ACHN (cell line): ENCODE measurements around the gene PBRM1.

Experiments used
- DNase-seq: peaks from one replicate; pipeline ENCODE4 v3.0.0-alpha.2; 2015
- in situ Hi-C: cut with HindIII; loops from 2 replicates; pipeline ENCODE4 v1.10.0; 2017; ENCODE audit warnings: low sequenced_read_pairs, low pct_ligation_motif_present, low pct_unique_long_range_greater_than_20kb

PBRM1 gene

DNA sequence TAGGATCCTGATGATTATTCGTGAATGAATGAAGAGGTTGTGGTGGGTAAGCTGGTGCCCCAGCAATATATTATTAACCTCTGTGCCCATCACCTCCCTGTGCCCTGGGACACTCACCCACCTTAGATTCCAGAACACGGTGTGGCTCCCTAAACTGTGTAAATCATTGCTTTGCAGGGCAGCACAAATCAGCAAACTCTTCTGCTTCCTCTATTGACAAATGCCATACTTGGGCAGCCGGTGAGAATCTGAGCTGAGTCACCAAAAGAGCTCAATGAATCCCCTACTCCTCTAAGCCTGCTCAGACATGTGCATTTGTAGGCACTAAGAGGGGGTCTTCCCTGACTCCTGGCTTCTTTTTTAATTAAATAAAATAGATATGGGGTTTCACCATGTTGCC, 133.6 kb downstream of the PBRM1 start:
- in situ Hi-C loops, result no loop called here
- DNase-seq, result no peak

DNA sequence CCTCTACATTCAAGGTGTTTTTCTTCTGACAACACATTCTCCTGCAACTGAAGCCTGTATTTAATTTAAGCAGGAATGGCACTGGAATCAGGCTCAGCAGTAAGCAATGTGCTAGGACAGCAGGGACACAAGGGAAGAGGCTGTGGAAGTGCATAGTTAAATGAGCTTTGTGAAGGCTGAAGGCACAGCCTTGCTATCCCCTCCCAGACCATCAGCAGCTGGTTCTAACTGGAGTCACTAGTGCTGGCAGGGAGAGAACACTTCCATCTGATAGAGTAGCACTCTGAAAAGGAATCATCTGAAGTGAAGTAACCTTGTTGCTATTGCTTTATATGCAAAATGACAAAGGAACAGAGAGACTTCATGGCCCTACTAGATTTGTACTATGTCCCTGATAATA, 134.6 kb downstream of the PBRM1 start:
- in situ Hi-C loops, result no loop called here
- DNase-seq, result no peak

DNA sequence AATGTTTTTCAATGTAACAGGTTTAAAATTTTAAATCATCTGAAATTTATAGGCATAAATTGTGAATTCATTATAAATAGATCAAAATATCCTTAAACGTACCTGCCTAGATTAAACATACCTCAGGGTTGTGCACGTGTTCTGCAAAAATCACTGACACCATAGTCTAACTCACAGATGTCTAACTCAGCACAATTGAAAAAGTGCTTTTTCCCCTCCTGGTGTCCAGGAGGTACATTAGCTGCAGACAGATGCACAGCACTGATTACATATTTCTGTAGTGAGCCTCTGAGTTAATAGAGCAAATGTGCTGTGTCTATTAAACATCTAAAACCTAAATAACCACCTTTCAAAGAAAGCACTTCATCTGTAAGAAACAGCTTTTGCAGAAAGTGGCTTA, 138.6 kb downstream of the PBRM1 start:
- DNase-seq, result no peak
- in situ Hi-C loops, result no loop called here

DNA sequence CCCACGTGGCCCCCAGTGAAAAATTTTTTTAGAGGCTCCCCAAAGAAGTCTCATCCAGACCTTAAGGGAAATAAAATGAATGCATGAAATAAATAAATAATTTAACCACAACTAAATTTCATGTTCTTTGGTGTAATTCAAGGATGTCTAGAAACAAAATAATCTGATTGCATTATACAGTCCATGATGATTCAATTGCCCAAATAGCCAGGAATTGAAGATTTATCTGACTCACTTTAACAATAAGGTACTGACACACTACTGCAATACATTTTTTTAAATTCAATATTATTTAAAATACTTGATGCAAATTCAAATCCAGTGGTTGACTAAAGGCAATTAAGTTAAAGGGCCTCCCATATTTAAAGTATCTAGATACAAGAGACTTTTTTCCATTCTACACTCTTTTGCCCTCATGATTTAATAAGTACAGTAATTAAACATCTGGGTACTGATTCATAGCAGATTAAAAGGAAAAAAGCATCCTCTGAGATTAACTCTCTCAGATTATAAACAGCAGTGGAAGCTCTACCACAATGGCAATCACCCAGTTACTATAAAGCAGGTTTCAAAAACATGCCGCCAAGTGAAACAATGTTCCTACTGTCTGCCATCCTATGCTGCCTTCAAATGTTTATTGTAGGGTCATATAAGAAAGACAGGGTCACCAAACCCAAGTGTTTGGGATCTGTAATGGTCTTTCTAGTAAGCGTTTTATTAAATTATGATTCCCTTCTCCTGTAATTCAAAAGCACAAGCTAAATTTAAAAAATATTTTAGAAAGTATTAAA, 139.4 kb downstream of the PBRM1 start:
- in situ Hi-C loops, result no loop called here
- DNase-seq, result no peak

DNA sequence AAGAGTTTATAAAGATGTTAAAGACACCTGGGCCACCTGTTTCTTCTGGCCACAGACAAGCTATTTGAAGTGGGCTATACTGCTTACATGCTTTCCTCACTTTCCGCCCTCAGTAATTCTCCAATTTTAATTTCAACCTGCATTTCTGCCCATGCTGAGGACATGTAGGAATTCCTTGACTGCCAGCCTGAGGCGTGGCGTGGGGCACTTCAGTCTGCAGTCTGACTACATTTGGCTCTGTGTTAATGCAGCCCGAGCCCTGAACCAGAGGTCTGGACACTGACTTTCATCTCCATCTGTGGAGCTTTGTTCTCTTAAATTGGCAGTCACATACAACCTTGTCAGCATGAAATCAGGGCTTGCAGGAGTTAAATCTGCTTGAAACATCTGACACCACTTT, 140.8 kb downstream of the PBRM1 start:
- in situ Hi-C loops, result no loop called here
- no peak for DNase-seq

DNA sequence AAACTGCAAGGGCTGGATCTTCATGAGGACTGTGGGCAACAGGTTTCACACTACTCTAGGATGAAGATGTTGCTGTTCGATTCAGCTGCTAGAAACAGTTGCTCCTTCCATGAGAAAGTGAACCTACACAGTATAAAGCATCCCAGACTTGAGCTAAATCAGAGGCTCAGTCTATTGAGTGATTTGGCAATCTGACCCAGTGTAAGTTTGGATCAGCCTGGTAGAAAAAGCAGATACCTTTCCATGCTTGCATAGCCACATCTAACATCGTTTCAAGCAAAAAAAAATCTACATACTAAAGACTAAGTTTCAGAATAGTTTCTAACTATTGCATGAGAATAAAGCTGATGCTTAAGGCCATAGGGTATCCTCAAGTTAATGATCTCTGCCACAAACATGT, 144.7 kb downstream of the PBRM1 start:
- no peak for DNase-seq
- in situ Hi-C loops, result no loop called here

DNA sequence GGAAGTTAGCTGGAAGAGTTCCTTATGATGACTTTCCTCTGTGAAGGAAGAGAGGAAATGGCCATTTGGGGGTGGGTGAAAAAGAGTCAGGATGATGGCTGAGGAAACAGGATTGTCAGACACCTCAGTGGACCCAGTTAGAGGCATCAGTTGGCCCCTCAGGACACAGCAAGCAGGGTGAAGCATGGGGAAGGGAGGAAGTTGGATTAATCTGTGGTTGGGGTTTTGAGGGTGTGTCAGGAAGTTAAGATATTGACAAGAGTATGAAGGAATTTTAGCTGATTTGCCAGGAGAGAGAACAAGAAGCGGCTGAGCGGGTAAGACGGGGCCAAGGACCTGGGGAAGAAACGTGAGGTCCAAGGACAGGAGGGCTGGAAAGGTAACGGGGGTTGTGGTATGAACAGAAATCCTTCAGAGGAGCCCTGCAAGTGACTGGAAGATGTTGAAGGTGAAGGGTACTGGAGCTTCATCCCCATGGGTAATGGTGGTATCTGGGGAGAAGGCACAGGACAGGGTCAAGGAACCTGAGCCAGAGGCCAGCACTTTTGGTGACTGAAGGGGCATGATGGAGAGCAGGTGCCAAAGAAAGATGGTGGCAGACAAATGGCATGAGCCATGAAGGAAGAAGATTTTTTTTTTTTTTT, 146.6 kb downstream of the PBRM1 start:
- in situ Hi-C loops, result no loop called here
- DNase-seq, result no peak

DNA sequence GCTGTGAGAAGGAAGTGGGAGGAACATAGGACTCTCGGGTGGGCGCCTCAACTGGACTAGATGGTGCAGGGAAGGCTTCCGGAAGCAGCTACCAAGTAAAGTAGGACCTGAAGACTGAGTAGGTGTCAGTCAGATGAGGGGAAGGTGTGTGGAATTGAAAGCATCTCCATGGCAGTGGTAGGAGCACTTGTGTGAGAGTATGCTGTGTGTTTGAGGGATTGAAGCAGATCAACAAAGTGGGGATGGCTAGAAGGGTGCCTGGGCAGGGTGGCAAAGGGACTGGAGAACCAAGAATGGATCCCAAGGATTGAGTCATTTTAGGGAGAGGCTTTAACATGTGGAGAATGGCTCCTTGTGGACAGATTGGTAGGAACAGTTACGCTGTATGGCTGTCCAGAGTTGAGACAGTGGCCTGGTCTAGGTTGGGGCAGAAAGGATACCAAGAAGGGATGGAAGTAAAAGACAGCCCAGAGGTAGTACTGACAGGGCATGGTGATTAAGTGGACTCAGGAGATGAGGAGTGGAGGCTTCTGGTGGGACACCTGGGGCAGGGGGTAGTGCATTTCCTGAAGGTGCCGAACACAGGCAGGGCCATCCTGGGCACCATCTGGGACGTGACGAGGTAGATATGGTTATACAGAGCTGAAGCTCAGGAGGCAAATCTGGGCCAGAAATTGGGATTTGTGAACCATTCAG, 147.8 kb downstream of the PBRM1 start:
- in situ Hi-C loops, result no loop called here
- no peak for DNase-seq

DNA sequence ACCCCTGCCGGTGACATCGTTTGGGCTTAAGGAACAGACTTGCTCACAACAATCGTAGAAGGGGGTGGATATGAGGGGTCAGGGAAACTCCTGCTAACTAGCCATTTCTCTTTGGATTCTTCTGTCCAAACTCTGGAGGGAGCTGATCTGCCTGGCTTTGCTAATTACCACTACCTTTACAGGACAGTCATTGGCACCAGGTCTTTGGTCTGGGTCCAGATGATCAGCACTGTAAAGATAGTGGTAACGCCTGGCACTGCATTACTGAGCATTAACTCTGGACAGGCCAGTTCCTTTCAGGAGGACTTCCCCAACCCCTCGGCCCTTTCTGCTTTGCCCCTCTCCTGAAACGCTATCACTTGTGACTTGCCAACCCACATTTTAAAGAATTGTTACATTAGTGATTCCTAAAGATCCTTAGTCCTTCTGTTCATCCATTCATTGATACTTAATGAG, 148.5 kb downstream of the PBRM1 start:
- DNase-seq, result no peak
- in situ Hi-C loops, result no loop called here

DNA sequence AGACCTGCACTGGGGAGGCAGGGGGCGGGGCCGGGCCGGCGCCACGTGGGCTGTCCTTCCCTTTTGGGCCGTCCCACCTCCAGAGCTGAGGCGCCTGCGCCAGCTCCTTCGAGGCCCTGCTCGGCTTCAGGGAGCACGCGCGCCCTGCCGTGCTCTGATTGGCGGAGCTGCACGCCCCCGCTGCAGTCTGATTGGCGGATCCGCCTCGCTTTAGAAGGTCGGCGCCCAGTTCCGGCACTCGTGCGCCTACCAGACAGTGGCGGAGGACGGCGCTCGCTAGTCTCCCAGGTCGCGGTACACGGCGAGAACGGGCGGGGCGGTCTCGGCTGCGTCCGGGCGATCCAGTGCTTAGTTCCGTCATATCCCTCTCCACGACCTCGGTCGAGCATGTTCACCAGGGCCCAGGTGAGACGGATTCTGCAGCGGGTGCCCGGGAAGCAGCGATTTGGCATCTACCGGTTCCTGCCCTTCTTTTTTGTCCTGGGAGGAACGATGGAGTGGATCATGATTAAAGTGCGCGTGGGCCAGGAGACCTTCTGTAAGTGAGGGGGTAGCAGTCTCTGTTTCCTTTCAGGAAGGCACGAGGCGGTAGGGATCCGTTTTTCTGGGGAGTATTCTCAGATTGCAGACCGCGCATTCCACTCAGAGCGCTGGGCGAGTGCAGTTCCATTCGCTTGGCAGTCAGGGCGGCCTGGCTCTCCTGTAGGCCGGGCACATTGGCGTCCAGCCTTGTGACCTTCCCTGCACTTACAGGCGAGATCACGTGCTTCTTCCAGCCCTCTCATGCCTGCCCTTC, 149.1 kb downstream of the PBRM1 start, which contains the start of gene UQCC5:
Gene UQCC5, plus strand, starts transcription at position 237 of the 796 bp plus-strand sequence. Its CDS starts 151 bp downstream, at position 388.
- peak; percentile 97 for DNase-seq
- in situ Hi-C loops, result no loop called here

DNA sequence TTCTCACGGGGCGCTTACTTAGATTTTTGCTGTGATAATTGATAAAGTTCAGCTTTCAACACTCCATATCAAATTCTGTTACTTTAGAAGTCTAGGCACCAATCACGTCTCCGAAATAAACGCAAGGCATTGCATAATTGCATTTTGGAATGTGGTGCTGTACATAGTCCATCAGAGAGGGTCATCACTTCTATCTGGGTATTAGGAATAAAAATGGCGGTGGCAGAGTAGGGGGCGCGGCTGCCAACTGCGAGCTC, 149.7 kb downstream of the PBRM1 start:
- in situ Hi-C loops, result no loop called here
- no peak for DNase-seq

DNA sequence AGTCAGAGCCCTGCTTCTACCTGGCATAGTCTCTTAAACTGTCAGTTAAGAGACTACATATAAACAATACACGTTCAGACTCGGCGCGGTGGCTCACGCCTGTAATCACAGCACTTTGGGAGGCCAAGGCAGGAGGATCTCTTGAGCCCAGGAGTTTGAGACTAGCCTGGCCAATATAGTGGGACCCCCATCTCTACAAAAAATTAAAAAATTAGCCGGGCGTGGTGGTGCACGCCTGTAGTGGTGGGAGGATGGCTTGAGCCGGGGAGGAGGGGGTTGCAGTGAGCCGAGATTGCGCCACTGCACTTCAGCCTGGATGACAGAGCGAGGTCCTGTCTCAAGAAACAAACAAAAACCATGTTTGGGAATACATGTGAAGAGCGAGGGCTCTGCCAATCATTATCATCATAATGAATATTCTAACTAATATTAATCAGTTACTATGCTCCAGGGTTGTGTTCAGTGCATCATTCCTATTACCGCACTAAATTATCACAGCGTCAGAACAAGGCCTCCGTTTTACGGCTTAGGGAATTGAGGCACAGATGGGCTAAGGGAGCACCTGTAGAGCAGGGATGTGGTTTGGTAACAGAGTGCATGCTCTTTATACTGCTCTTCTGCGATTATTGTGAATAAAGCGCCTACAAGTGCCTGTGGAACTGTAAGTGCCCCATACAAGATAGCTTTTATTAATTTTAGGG, 150.2 kb downstream of the PBRM1 start:
- no peak for DNase-seq
- in situ Hi-C loops, result no loop called here

DNA sequence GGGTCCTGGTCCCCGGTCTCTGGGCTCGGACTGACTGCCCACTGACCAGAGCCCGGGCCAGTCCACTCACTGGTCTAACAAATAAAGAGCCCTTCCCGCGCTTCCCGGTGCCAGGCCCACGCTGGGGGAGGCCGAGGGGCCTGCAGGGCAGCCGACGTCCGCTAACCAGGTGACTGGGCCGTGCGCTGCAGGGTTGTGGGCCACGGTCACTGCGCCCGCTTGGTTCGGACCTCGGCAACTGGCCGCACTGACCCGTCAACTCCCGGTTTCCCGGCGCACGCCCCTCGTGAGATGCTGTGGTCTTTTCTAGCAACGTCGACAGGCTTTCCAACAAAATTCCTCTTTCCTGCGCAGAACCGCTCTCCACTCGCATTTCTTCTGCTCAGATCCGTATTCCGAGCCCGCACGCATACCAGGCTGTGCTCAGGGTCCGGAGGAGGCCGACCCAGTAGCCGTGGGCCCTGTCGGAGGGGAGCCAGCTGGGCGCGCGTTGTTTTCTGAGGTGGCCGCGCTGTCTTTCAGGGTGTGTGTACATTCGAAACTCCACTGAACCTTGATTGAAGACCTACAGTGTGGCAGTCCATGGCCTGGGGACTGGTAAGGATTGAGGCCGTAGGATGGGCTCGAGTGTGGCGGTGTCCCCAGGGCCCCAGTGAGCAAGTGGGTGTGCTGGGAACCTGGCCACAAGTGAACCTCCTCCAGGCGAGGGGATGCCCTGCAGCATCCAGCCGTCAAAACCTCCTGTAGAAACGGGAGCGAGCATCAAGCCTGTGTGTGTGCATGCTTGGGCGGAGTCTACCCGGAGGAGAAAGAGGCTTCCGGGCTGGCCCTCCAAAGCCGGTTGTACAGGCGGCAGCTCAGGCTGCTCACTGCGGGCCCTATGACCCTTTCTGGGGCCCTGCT, 151.2 kb downstream of the PBRM1 start:
- DNase-seq, result no peak
- in situ Hi-C loops, result no loop called here

DNA sequence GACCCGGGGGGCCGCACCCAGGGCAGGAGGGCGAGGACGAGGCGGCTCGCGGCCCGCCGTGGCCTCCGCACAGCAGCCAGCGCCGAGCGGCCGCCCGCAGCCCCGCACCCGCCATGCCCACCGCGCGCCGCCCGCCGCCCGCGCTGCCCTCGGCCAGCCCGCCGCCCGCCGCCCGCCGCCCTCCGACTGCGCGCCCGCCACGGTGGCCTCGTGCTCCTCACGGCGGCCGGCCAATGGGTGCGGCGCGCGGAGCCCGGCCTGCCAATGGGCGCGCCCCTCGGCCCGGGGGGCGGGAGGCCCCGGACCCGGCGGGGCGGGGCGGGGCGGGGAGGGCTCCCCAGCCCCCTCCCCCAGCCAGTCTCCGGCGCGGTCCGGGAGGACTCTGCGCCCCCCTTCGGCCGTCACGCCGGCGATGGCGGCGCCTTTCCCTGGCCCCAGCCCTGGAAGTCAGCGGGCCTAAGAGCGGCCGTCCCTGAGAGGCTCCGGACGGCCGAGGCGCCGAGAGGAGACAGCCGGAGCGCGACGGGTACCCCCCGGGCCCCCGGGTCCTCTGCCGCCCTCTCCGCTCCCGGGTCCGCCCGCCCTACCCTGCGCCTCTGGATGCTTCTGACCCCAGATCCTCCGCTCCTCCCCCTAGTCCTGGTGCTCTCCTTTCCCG, 152.0 kb downstream of the PBRM1 start, which contains the start of gene NT5DC2:
Gene NT5DC2, minus strand, starts transcription at position 235 of the 658 bp plus-strand sequence. Its CDS starts 120 bp downstream, at position 115.
- in situ Hi-C loops, result no loop called here
- DNase-seq, result peak; percentile 75

DNA sequence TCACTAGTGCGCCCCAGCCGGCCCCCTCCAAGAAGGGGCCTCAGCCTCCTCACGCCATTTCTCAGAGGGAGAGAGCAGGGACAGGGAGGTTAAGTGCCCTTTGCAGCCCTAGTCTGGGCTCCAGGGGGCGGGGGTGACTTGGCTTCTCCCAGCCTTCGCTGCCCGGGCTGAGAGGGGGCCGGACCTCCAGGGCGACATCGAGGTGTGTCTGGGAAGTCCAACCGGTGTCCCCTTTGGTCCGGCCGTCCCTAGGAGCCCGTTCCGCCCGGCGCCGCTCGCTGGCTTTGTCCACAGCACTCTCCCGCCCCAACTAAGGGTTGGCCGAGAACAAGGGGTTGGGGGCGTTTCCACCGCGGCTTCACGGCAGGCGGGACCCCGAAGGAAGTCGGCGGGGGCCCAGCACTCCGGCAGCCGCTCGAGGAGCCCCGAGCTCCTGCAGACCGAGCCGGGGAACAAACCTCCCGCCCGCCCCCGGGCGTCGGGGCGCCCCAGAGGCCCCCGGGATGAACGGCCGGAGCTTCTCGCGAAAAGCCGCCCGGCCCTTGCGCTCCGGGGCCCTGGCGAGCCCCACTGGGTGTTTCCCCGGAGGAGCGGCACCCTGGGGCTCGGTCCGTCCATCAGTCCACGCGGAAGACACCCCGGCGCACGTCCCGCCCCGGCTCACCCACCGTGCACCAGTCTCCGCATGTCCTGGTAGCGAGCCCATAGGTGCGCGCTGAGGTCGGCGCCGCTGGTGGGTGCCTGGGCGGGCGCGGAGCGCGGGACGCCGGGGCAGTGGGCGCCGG, 152.7 kb downstream of the PBRM1 start:
- DNase-seq, result peak; percentile 17
- in situ Hi-C loops, result no loop called here

DNA sequence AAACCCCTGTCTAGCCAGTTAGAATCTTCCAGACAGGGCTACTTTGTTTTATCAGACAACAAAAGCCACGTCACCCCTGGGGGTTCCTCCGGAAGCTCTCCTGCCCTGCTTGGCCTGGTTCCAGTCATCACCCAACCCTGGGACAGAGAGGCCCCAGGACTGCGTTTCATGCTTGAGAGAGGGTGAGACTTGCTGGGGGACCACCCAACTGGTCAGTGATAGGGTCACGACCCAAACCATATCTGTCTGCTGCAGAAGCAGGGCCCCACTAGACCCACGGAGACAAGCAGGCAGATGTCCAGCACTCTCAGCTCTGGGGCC, 153.2 kb downstream of the PBRM1 start:
- in situ Hi-C loops, result no loop called here
- DNase-seq, result no peak
